Neural progenitor cell (in vitro differentiated cells): ENCODE measurements around the gene RAB40B. TPM values are rescaled to one million over a fixed set of nuclear protein-coding genes. Genes with fewer than 3 reads are reported as not detected.

Source experiments
- DNase-seq: peaks from one replicate; pipeline ENCODE4 v3.0.0-alpha.2; 2016; ENCODE audit warnings: low spot score
- H2AFZ ChIP-seq: fragments of 200-600 bp; sonication (generic); replicated peaks from 2 replicates; pipeline ENCODE4 v1.6.1; 2016; ENCODE audit warnings: antibody characterized with exemption
- H3F3A ChIP-seq: fragments of 200-600 bp; sonication (generic); 2 replicates; pipeline ENCODE4 v1.6.1; 2016; ENCODE audit warnings: antibody characterized with exemption, low read depth
- H3K27ac ChIP-seq: fragments of 200-600 bp; sonication (generic); 2 replicates; pipeline ENCODE4 v1.5.1; 2016; ENCODE audit warnings: mild to moderate bottlenecking
- H3K27me3 ChIP-seq: fragments of 200-600 bp; sonication (generic); 2 replicates; pipeline ENCODE4 v1.6.1; 2016; ENCODE audit warnings: mild to moderate bottlenecking, moderate library complexity
- H3K36me3 ChIP-seq: fragments of 200-600 bp; sonication (generic); 2 replicates; pipeline ENCODE4 v1.5.1; 2016
- H3K4me1 ChIP-seq: fragments of 200-600 bp; sonication (generic); 2 replicates; pipeline ENCODE4 v1.6.1; 2016; ENCODE audit warnings: mixed run types
- H3K4me2 ChIP-seq: fragments of 200-600 bp; sonication (generic); 2 replicates; pipeline ENCODE4 v1.6.1; 2016
- H3K4me3 ChIP-seq: fragments of 200-600 bp; sonication (generic); 2 replicates; pipeline ENCODE4 v1.5.1; 2016
- H3K79me2 ChIP-seq: fragments of 200-600 bp; sonication (generic); 2 replicates; pipeline ENCODE4 v1.6.1; 2016; ENCODE audit warnings: low read depth
- H3K9ac ChIP-seq: fragments of 200-600 bp; sonication (generic); 2 replicates; pipeline ENCODE4 v1.6.1; 2016
- H3K9me3 ChIP-seq: fragments of 200-600 bp; sonication (generic); 2 replicates; pipeline ENCODE4 v1.5.1; 2016; ENCODE audit warnings: low read depth
- H4K20me1 ChIP-seq: fragments of 200-600 bp; sonication (generic); 2 replicates; pipeline ENCODE4 v1.6.1; 2016; ENCODE audit warnings: low read depth
- H3K27ac Mint-ChIP-seq: 3 replicates; pipeline ENCODE4 v1.8.0; 2021; ENCODE audit warnings: mixed read lengths
- H3K27me3 Mint-ChIP-seq: 2 replicates; pipeline ENCODE4 v1.8.0; 2022; ENCODE audit warnings: low read depth, mild to moderate bottlenecking, inconsistent platforms, moderate library complexity, mixed read lengths; ENCODE audit not compliant: insufficient read depth
- H3K36me3 Mint-ChIP-seq: 3 replicates; pipeline ENCODE4 v1.8.0; 2021; ENCODE audit warnings: mixed read lengths
- H3K4me1 Mint-ChIP-seq: 3 replicates; pipeline ENCODE4 v1.8.0; 2021; ENCODE audit warnings: mixed read lengths
- H3K4me3 Mint-ChIP-seq: 3 replicates; pipeline ENCODE4 v1.8.0; 2021; ENCODE audit warnings: mild to moderate bottlenecking, moderate library complexity, mixed read lengths
- H3K9me3 Mint-ChIP-seq: 3 replicates; pipeline ENCODE4 v1.8.0; 2020; ENCODE audit warnings: mixed read lengths
- CTCF ChIP-seq: fragments of 200-600 bp; sonication (generic); IDR thresholded peaks from 2 replicates; pipeline ENCODE4 v1.5.1; 2017; ENCODE audit warnings: antibody characterized with exemption, mild to moderate bottlenecking
- EZH2 ChIP-seq: fragments of 200-600 bp; sonication (generic); IDR thresholded peaks from 2 replicates; pipeline ENCODE4 v1.6.1; 2017; ENCODE audit warnings: antibody characterized with exemption, mild to moderate bottlenecking, moderate library complexity
- EZH2phosphoT487 ChIP-seq: fragments of 200-600 bp; sonication (generic); IDR thresholded peaks from 2 replicates; pipeline ENCODE4 v1.6.1; 2017; ENCODE audit warnings: antibody characterized with exemption
- total RNA-seq: library from RNA; depleted of rRNA; stranded (reverse); fragments of >200 nt; gene quantifications from 2 replicates; pipeline ENCODE4 v1.2.3, GENCODE V29; 2015; ENCODE audit warnings: low replicate concordance

Gene RAB40B
- total RNA-seq, 1 donor from 2014 or later = 5.6 TPM

DNA sequence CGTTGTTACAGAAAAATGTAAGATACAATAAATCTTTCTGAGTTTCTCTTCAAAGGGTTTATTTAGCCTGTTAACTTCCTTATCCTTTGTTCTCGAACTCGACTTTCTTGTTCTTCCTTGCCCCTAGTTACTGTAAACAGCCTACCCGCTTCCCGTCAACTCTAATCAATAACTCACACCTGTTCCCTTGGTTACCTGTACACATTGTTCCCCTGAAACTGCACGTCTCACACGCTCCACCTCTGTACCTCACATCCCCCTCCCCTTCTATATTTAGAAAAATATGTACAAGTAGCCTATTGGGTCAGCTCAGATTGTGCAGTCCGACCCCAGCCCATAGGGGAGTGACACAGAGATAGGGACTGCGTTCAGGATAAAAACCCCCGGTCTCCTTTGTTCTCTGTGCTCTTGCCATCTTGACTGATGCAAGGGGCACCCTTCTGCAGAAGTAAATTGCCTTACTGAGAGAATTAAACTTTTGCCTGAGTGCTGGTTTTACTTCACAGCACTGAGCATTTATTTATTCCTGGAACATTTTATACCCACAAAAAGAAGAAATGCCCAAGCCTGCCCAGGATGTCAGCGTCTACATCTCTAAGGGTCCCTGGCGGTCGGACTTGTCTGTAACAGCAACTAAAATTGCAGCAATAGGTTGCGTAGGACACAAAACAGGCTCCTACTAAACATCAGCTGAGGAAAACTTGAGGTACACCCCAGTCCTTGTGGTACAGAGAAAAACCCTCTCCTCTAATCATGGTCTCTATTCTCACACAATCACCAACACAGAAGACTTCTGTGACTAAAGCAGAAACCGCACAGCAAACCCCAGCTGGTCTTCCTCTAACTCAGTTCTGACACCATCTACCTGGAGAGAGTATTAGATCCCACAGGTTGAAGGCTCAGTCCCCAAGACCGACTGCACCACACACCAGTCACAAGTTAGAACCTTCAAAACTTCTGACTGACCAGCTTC, 61.6 kb downstream of the RAB40B start:
- DNase-seq = no peak
- H3K9me3 Mint-ChIP-seq = peaks cover 2% of the 10 kb centered on the region
- Histone ChIP-seq H3K9ac (no peak overlapping the region), H3K4me3 (no peak overlapping the region), H4K20me1 (peaks cover 80% of the 10 kb centered on the region), H3K27ac (no peak overlapping the region), H3K36me3 (no peaks in the 10 kb centered on the region), H3K9me3 (no peaks in the 10 kb centered on the region), H3K4me2 (no peak overlapping the region), H3K27me3 (no peaks in the 10 kb centered on the region), H3K4me1 (no peaks in the 10 kb centered on the region), H2AFZ (no peak overlapping the region), H3K79me2 (peaks cover 98% of the 10 kb centered on the region), H3F3A (no peaks in the 10 kb centered on the region)
- H3K4me3 Mint-ChIP-seq = no peak overlapping the region
- peak overlapping the region; percentile 5 for H3K27ac Mint-ChIP-seq
- H3K36me3 Mint-ChIP-seq = peaks cover 17% of the 10 kb centered on the region
- peaks cover 5% of the 10 kb centered on the region for H3K4me1 Mint-ChIP-seq
- TF ChIP-seq CTCF = no peak
- no peak for TF ChIP-seq EZH2
- H3K27me3 Mint-ChIP-seq = peaks cover 3% of the 10 kb centered on the region

GRCh38 chr17:82633343-82633742, 65.2 kb downstream of the RAB40B start:
- peaks cover 5% of the 10 kb centered on the region for H3K4me1 Mint-ChIP-seq
- H3K4me1 ChIP-seq = no peaks in the 10 kb centered on the region
- no peaks in the 10 kb centered on the region for H3F3A ChIP-seq
- H3K27ac ChIP-seq = no peak overlapping the region
- no peak overlapping the region for H2AFZ ChIP-seq
- peaks cover 20% of the 10 kb centered on the region for H3K36me3 Mint-ChIP-seq
- peaks cover 79% of the 10 kb centered on the region for H4K20me1 ChIP-seq
- no peaks in the 10 kb centered on the region for H3K9me3 ChIP-seq
- peaks cover 2% of the 10 kb centered on the region for H3K9me3 Mint-ChIP-seq
- H3K27me3 ChIP-seq = no peaks in the 10 kb centered on the region
- DNase-seq = no peak
- no peaks in the 10 kb centered on the region for H3K36me3 ChIP-seq
- peaks cover 79% of the 10 kb centered on the region for H3K79me2 ChIP-seq
- H3K4me3 ChIP-seq = no peak overlapping the region
- TF ChIP-seq EZH2phosphoT487 = no peak
- TF ChIP-seq EZH2 = no peak
- no peak for TF ChIP-seq CTCF
- no peak overlapping the region for H3K9ac ChIP-seq
- no peak overlapping the region for H3K4me2 ChIP-seq
- H3K27ac Mint-ChIP-seq = peak overlapping the region; percentile 53
- no peak overlapping the region for H3K4me3 Mint-ChIP-seq
- peaks cover 3% of the 10 kb centered on the region for H3K27me3 Mint-ChIP-seq

- peaks cover 18% of the 10 kb centered on the region for H3K36me3 Mint-ChIP-seq
- no peak for DNase-seq
- H3K27me3 ChIP-seq = no peaks in the 10 kb centered on the region
- no peak overlapping the region for H2AFZ ChIP-seq
- H3K4me3 ChIP-seq = no peak overlapping the region
- H3K4me1 Mint-ChIP-seq = peaks cover 4% of the 10 kb centered on the region
- no peak overlapping the region for H3K4me3 Mint-ChIP-seq
- H3K27me3 Mint-ChIP-seq = peaks cover 3% of the 10 kb centered on the region
- H4K20me1 ChIP-seq = peaks cover 78% of the 10 kb centered on the region
- H3K9ac ChIP-seq = no peak overlapping the region
- H3K4me1 ChIP-seq = no peaks in the 10 kb centered on the region
- no peak overlapping the region for H3K27ac ChIP-seq
- no peak overlapping the region for H3K4me2 ChIP-seq
- no peaks in the 10 kb centered on the region for H3F3A ChIP-seq
- H3K36me3 ChIP-seq = no peaks in the 10 kb centered on the region
- TF ChIP-seq CTCF (no peak), EZH2 (no peak), EZH2phosphoT487 (no peak)
- peaks cover 2% of the 10 kb centered on the region for H3K9me3 Mint-ChIP-seq
- H3K27ac Mint-ChIP-seq = no peak overlapping the region
- H3K9me3 ChIP-seq = no peaks in the 10 kb centered on the region
- H3K79me2 ChIP-seq = peaks cover 71% of the 10 kb centered on the region
These were observed 66.0 kb downstream of the RAB40B start for GRCh38 chr17:82632451-82632850.
